Measurements from ENCODE around the gene FRMD4A.

Gene FRMD4A

GRCh38 chr10:14293526-14293925 is 37.2 kb downstream of the FRMD4A start:
- no peak for DNase-seq (ENCODE audit: low read depth)

GRCh38 chr10:14291296-14291695 is 39.4 kb downstream of the FRMD4A start:
- DNase-seq (ENCODE audit: low read depth): no peak

GRCh38 chr10:14285941-14286560 is 44.7 kb downstream of the FRMD4A start:
- no peak for DNase-seq (ENCODE audit: low read depth)

- no peak for DNase-seq (ENCODE audit: low read depth)
These were observed 48.4 kb downstream of the FRMD4A start for GRCh38 chr10:14282276-14282675.

GRCh38 chr10:14278533-14278932 is 52.2 kb downstream of the FRMD4A start:
- DNase-seq (ENCODE audit: low read depth): no peak

GRCh38 chr10:14276210-14276609 is 54.5 kb downstream of the FRMD4A start:
- DNase-seq (ENCODE audit: low read depth): no peak

- no peak for DNase-seq (ENCODE audit: low read depth)
These were observed 59.1 kb downstream of the FRMD4A start for GRCh38 chr10:14271621-14272020.

- DNase-seq (ENCODE audit: low read depth): no peak
These were observed 60.4 kb downstream of the FRMD4A start for GRCh38 chr10:14270370-14270769.

GRCh38 chr10:14265709-14266108 is 65.0 kb downstream of the FRMD4A start:
- no peak for DNase-seq (ENCODE audit: low read depth)

- DNase-seq (ENCODE audit: low read depth): no peak
These were observed 67.8 kb downstream of the FRMD4A start for GRCh38 chr10:14262836-14263425.

- no peak for DNase-seq (ENCODE audit: low read depth)
These were observed 69.4 kb downstream of the FRMD4A start for GRCh38 chr10:14261336-14261735.

GRCh38 chr10:14259696-14260566 is 70.8 kb downstream of the FRMD4A start:
- no peak for DNase-seq (ENCODE audit: low read depth)

- no peak for DNase-seq (ENCODE audit: low read depth)
These were observed 76.4 kb downstream of the FRMD4A start for GRCh38 chr10:14254368-14254767.

GRCh38 chr10:14253711-14254110 is 77.0 kb downstream of the FRMD4A start:
- DNase-seq (ENCODE audit: low read depth): no peak

GRCh38 chr10:14253079-14253478 is 77.6 kb downstream of the FRMD4A start:
- no peak for DNase-seq (ENCODE audit: low read depth)

GRCh38 chr10:14250496-14251076 is 80.1 kb downstream of the FRMD4A start:
- no peak for DNase-seq (ENCODE audit: low read depth)

GRCh38 chr10:14247377-14248116 is 83.2 kb downstream of the FRMD4A start:
- no peak for DNase-seq (ENCODE audit: low read depth)

- DNase-seq (ENCODE audit: low read depth): no peak
These were observed 85.9 kb downstream of the FRMD4A start for GRCh38 chr10:14244801-14245211.

GRCh38 chr10:14244147-14244546 is 86.6 kb downstream of the FRMD4A start:
- DNase-seq (ENCODE audit: low read depth): no peak

GRCh38 chr10:14243221-14243620 is 87.5 kb downstream of the FRMD4A start:
- DNase-seq (ENCODE audit: low read depth): no peak

GRCh38 chr10:14241196-14241595 is 89.5 kb downstream of the FRMD4A start:
- no peak for DNase-seq (ENCODE audit: low read depth)

Data from stimulated activated CD8-positive, alpha-beta memory T cell treated with anti-CD3 and anti-CD28 coated beads, Interleukin-12 subunit alpha, Interleukin-12 subunit beta, amount 100 ng/mL, for 1 hour (primary cell).